GM18505 (cell line): ENCODE results near the gene ZNF527.
"Not testable (repeated sequence)": the region's sequence is repeated elsewhere in the genome, so short reads cannot be mapped to it uniquely, and the experiment has no call there.

Source experiments
- ATAC-seq: cut with Tn5 transposase; IDR thresholded peaks from one replicate; pipeline ENCODE4 v1.9.1; 2021; ENCODE audit not compliant: unreplicated experiment
- POLR2A ChIP-seq: IDR thresholded peaks from 4 replicates; pipeline ENCODE4 v1.6.1; 2011; ENCODE audit warnings: borderline replicate concordance; ENCODE audit not compliant: insufficient read depth, insufficient read length; ENCODE audit errors: extremely low read depth

The ZNF527 gene

DNA sequence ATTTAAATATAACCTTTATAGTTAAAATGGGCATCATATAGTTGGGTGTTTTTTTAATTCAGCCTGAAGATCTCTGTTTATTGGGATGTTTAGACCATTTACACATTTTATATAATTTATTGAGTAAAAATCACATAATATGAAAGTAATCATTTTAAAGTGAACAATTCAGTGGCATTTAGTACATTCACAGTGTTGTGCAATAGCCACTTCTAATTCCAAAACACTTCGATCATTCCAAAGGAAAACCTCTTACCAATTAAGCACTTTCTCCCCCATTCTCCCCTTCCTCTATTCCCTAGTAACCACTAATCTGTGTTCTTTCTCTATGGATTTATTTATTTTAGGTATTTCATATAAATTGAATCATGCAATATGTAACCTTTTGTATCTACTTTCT, 30.2 kb downstream of the ZNF527 start:
- TF ChIP-seq POLR2A = no peak
- no peak for ATAC-seq

DNA sequence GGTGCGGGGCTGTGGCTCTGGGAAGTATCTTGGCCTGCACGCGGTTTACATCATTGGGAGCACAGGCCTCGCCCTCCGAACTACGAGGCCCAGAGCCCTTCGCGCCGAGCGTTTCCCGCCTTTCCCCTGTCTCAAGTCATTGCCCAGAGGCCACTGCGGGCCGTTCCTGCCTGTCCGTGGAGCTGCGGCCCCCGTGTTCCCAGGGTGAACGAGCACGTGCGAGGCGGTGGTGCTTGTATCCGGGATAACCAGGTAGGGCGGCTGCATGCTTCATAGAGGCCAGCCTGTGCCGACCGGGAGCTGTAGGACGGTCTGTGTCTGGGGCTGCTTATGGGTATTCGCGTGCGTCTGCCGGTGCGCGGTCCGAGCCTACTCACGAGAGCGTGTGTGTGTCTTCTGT, 32.5 kb downstream of the ZNF527 start:
- no peak for ATAC-seq
- TF ChIP-seq POLR2A = no peak

DNA sequence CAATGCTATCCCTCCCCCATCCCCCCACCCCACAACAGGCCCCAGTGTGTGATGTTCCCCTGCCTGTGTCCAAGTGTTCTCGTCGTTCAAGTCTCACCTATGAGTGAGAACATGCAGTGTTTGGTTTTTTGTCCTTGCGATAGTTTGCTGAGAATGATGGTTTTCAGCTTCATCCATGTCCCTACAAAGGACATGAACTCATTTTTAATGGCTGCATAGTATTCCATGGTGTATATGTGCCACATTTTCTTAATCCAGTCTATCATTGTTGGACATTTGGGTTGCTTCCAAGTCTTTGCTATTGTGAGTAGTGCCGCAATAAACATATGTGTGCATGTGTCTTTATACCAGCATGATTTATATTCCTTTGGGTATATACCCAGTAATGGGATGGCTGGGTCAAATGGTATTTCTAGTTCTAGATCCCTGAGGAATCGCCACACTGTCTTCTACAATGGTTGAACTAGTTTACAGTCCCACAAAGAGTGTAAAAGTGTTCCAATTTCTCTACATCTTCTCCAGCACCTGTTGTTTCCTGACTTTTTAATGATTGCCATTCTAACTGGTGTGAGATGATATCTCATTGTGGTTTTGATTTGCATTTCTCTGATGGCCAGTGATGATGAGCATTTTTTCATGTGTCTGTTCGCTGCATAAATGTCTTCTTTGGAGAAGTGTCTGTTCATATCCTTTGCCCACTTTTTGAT, 35.4 kb downstream of the ZNF527 start:
- not testable (repeated sequence) for ATAC-seq

DNA sequence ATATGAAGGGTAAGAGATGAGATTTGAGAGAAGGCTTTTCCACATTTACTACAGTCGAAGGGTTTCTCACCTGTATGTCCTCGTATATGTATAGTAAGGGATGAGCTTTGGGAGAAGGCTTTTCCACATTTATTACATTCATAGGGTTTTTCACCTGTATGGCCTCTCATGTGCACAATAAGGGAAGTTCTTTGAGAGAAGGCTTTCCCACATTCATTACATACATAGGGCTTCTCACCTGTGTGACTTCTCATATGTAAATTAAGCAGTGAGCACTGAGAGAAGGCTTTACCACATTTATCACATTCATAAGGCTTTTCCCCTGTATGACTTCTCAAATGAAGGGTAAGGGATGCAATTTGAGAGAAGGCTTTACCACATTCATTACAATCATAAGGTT, 41.8 kb downstream of the ZNF527 start:
- TF ChIP-seq POLR2A = no peak
- no peak for ATAC-seq

DNA sequence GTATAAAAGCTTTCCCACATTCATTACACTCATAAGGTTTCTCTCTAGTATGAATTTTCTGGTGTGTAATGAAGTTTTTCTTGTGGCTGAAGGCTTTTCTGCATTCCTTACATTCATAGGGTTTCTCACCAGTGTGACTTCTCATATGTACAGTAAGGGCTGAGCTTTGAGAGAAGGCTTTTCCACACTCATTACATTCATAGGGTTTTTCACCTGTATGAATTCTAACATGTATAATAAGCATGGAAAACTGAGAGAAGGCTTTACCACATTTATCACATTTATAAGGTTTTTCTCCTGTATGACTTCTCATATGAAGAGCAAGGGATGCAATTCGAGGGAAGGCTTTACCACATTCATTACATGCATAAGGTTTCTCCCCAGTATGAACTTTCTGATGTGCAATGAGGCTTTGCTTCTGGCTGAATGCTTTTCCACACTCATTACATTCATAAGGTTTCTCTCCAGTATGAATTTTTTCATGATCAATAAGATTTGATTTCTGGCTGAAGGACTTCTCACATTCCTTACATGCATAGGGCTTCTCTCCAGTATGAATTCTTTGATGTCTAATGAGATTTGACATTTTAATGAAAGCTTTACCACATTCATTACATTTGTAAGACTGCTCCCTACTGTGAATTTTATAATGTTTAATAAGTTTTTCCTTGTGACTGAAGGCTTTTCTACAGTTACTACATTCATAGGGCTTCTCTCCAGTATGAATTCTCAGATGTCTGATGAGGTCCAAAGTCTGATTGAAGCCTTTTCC, 42.6 kb downstream of the ZNF527 start:
- no peak for TF ChIP-seq POLR2A
- no peak for ATAC-seq
